WERI-Rb-1 (cell line): ENCODE data around the gene ZNFX1.

ENCODE experiments used
- DNase-seq: peaks from one replicate; pipeline ENCODE4 v3.0.0-alpha.2; 2020
- H3K27ac ChIP-seq: fragments of 250-450 bp; sonication (Bioruptor Pico); 2 replicates; pipeline ENCODE4 v1.5.1; 2020; ENCODE audit warnings: mild to moderate bottlenecking, moderate library complexity
- H3K27me3 ChIP-seq: fragments of 250-450 bp; sonication (Bioruptor Pico); 2 replicates; pipeline ENCODE4 v1.5.1; 2021; ENCODE audit warnings: mild to moderate bottlenecking, low read depth, moderate library complexity; ENCODE audit not compliant: insufficient read depth, severe bottlenecking
- H3K36me3 ChIP-seq: fragments of 250-450 bp; sonication (Bioruptor Pico); 2 replicates; pipeline ENCODE4 v1.5.1; 2020; ENCODE audit warnings: mild to moderate bottlenecking, moderate library complexity
- H3K4me3 ChIP-seq: 2 replicates; pipeline ENCODE4 v1.5.1; 2011; ENCODE audit warnings: low read depth, mild to moderate bottlenecking, control low read depth, low read length
- H3K9me3 ChIP-seq: fragments of 250-450 bp; sonication (Bioruptor Pico); 2 replicates; pipeline ENCODE4 v1.5.1; 2021; ENCODE audit warnings: mild to moderate bottlenecking, moderate library complexity; ENCODE audit not compliant: severe bottlenecking
- CTCF ChIP-seq: IDR thresholded peaks from 2 replicates; pipeline ENCODE4 v1.5.1; 2011; ENCODE audit warnings: low read depth, mild to moderate bottlenecking, control low read depth, inconsistent platforms, low read length

The ZNFX1 gene

GRCh38 chr20:49247169-49247723, 30.6 kb downstream of the ZNFX1 start:
- no peak for DNase-seq

GRCh38 chr20:49245921-49246740, 31.7 kb downstream of the ZNFX1 start:
- Histone ChIP-seq H3K27ac (no peak overlapping the region), H3K27me3 (no peaks in the 10 kb centered on the region), H3K36me3 (peaks cover 96% of the 10 kb centered on the region), H3K9me3 (no peaks in the 10 kb centered on the region), H3K4me3 (no peak overlapping the region)
- peak; percentile 28 for DNase-seq
- peak; percentile 72 for TF ChIP-seq CTCF

More at GRCh38 chr20:49247169-49247723, 30.6 kb downstream of the ZNFX1 start:
- Histone ChIP-seq H3K36me3 (peaks cover 90% of the 10 kb centered on the region), H3K9me3 (no peaks in the 10 kb centered on the region), H3K4me3 (no peak overlapping the region), H3K27me3 (no peaks in the 10 kb centered on the region), H3K27ac (no peak overlapping the region)
- TF ChIP-seq CTCF = no peak

GRCh38 chr20:49237531-49237930, 40.3 kb downstream of the ZNFX1 start:
- Histone ChIP-seq H3K36me3 (peaks cover 82% of the 10 kb centered on the region), H3K9me3 (no peaks in the 10 kb centered on the region), H3K27me3 (no peaks in the 10 kb centered on the region), H3K4me3 (no peak overlapping the region), H3K27ac (no peak overlapping the region)
- no peak for TF ChIP-seq CTCF
- no peak for DNase-seq

GRCh38 chr20:49236301-49236700, 41.6 kb downstream of the ZNFX1 start:
- H3K9me3 ChIP-seq = no peaks in the 10 kb centered on the region
- no peak overlapping the region for H3K27ac ChIP-seq
- peaks cover 80% of the 10 kb centered on the region for H3K36me3 ChIP-seq
- no peaks in the 10 kb centered on the region for H3K27me3 ChIP-seq
- no peak overlapping the region for H3K4me3 ChIP-seq
- TF ChIP-seq CTCF = no peak
- DNase-seq = no peak

- Histone ChIP-seq H3K36me3 (peaks cover 81% of the 10 kb centered on the region), H3K9me3 (no peaks in the 10 kb centered on the region), H3K4me3 (no peak overlapping the region), H3K27ac (no peak overlapping the region), H3K27me3 (no peaks in the 10 kb centered on the region)
- no peak for TF ChIP-seq CTCF
- DNase-seq = no peak
Observed at GRCh38 chr20:49234831-49235230, 43.0 kb downstream of the ZNFX1 start.

- no peak for TF ChIP-seq CTCF
- H3K4me3 ChIP-seq = no peak overlapping the region
- DNase-seq = no peak
- H3K27me3 ChIP-seq = no peaks in the 10 kb centered on the region
- no peaks in the 10 kb centered on the region for H3K9me3 ChIP-seq
- H3K36me3 ChIP-seq = peaks cover 82% of the 10 kb centered on the region
- no peak overlapping the region for H3K27ac ChIP-seq
Observed at GRCh38 chr20:49233226-49233625, 44.6 kb downstream of the ZNFX1 start.
